HUES6 (cell line): Measurements from ENCODE around the gene TCAP.
A peak's percentile ranks its signal among the peaks of the same experiment; 100 is the strongest.

Experiments
- H3K27ac ChIP-seq: 2 replicates; pipeline ENCODE4 v1.7.0; 2013; ENCODE audit warnings: low read depth, mild to moderate bottlenecking, low read length, inconsistent platforms
- H3K27me3 ChIP-seq: 2 replicates; pipeline ENCODE4 v1.6.1; 2013; ENCODE audit warnings: low read length; ENCODE audit not compliant: control insufficient read depth, insufficient read depth
- H3K36me3 ChIP-seq: 2 replicates; pipeline ENCODE4 v1.6.1; 2013; ENCODE audit warnings: low read length; ENCODE audit not compliant: control insufficient read depth, insufficient read depth
- H3K4me1 ChIP-seq: 2 replicates; pipeline ENCODE4 v1.6.1; 2013; ENCODE audit warnings: low read length; ENCODE audit not compliant: control insufficient read depth, insufficient read depth
- H3K4me3 ChIP-seq: 2 replicates; pipeline ENCODE4 v1.5.1; 2013; ENCODE audit warnings: low read depth, low read length
- H3K9ac ChIP-seq: one replicate; pipeline ENCODE4 v1.6.1; 2013; ENCODE audit warnings: mild to moderate bottlenecking, low read length
- H3K9me3 ChIP-seq: 2 replicates; pipeline ENCODE4 v1.6.1; 2013; ENCODE audit warnings: low read depth, low read length; ENCODE audit not compliant: control insufficient read depth, insufficient read depth

TCAP gene

GRCh38 chr17:39632153-39632941, 32.8 kb upstream of the TCAP start:
- no peak overlapping the region for H3K4me3 ChIP-seq
- H3K36me3 ChIP-seq: no peaks in the 10 kb centered on the region
- H3K9ac ChIP-seq: no peak overlapping the region
- H3K4me1 ChIP-seq: peaks cover 71% of the 10 kb centered on the region
- H3K27me3 ChIP-seq: peaks cover 21% of the 10 kb centered on the region
- H3K27ac ChIP-seq: no peak overlapping the region
- H3K9me3 ChIP-seq: no peaks in the 10 kb centered on the region

- Histone ChIP-seq H3K36me3 (no peaks in the 10 kb centered on the region), H3K4me3 (no peak overlapping the region), H3K27me3 (peaks cover 8% of the 10 kb centered on the region; the same call in 1 of the 2 replicates), H3K9ac (no peak overlapping the region), H3K27ac (no peak overlapping the region), H3K9me3 (no peaks in the 10 kb centered on the region), H3K4me1 (peaks cover 69% of the 10 kb centered on the region)
Observed at GRCh38 chr17:39633570-39634183, 31.5 kb upstream of the TCAP start.

- H3K27ac ChIP-seq: no peak overlapping the region
- no peaks in the 10 kb centered on the region for H3K9me3 ChIP-seq
- H3K9ac ChIP-seq: no peak overlapping the region
- H3K4me1 ChIP-seq: peaks cover 66% of the 10 kb centered on the region
- no peaks in the 10 kb centered on the region for H3K36me3 ChIP-seq
- H3K4me3 ChIP-seq: no peak overlapping the region
- no peaks in the 10 kb centered on the region for H3K27me3 ChIP-seq
Observed at GRCh38 chr17:39634384-39634871, 30.7 kb upstream of the TCAP start.

GRCh38 chr17:39635614-39636176, 29.5 kb upstream of the TCAP start:
- Histone ChIP-seq H3K9me3 (no peaks in the 10 kb centered on the region), H3K27ac (no peak overlapping the region), H3K4me3 (no peak overlapping the region), H3K4me1 (peaks cover 61% of the 10 kb centered on the region), H3K9ac (no peak overlapping the region), H3K27me3 (no peaks in the 10 kb centered on the region), H3K36me3 (no peaks in the 10 kb centered on the region)

- Histone ChIP-seq H3K4me3 (peak overlapping the region; percentile 93), H3K27me3 (no peaks in the 10 kb centered on the region), H3K9ac (no peak overlapping the region), H3K4me1 (peaks cover 54% of the 10 kb centered on the region), H3K27ac (peak overlapping the region; percentile 70; the same call in 1 of the 2 replicates), H3K9me3 (no peaks in the 10 kb centered on the region), H3K36me3 (no peaks in the 10 kb centered on the region)
Observed at GRCh38 chr17:39636587-39636926, 28.6 kb upstream of the TCAP start.

- no peaks in the 10 kb centered on the region for H3K9me3 ChIP-seq
- H3K4me3 ChIP-seq: peak within 1 kb of the TSS; percentile 93
- peak within 1 kb of the TSS; percentile 70; the same call in 1 of the 2 replicates for H3K27ac ChIP-seq
- H3K36me3 ChIP-seq: no peaks in the 10 kb centered on the region
- H3K27me3 ChIP-seq: no peaks in the 10 kb centered on the region
- peaks cover 48% of the 10 kb centered on the region for H3K4me1 ChIP-seq
- peak within 1 kb of the TSS; percentile 92 for H3K9ac ChIP-seq
Observed at GRCh38 chr17:39636927-39637736, 28.0 kb upstream of the TCAP start, which contains the start of gene STARD3. Gene STARD3 (plus strand): TSS chr17:39637144. CDS start chr17:39653532, 16,388 bp downstream.

- Histone ChIP-seq H3K9ac (no peak overlapping the region), H3K36me3 (no peaks in the 10 kb centered on the region), H3K9me3 (no peaks in the 10 kb centered on the region), H3K27ac (no peak overlapping the region), H3K4me1 (peaks cover 48% of the 10 kb centered on the region), H3K27me3 (no peaks in the 10 kb centered on the region), H3K4me3 (peak overlapping the region; percentile 93; the same call in 1 of the 2 replicates)
Observed at GRCh38 chr17:39638317-39638716, 26.8 kb upstream of the TCAP start.

- Histone ChIP-seq H3K4me1 (peaks cover 55% of the 10 kb centered on the region), H3K36me3 (no peaks in the 10 kb centered on the region), H3K9me3 (no peaks in the 10 kb centered on the region), H3K4me3 (no peak overlapping the region), H3K9ac (no peak overlapping the region), H3K27me3 (no peaks in the 10 kb centered on the region), H3K27ac (no peak overlapping the region)
Observed at GRCh38 chr17:39639043-39639442, 26.1 kb upstream of the TCAP start.

GRCh38 chr17:39639566-39640458, 25.3 kb upstream of the TCAP start:
- 0 out of 2 replicates have a peak overlapping the region, but pooled peaks have one; percentile 18 for H3K27ac ChIP-seq
- H3K9ac ChIP-seq: no peak overlapping the region
- no peaks in the 10 kb centered on the region for H3K36me3 ChIP-seq
- H3K4me1 ChIP-seq: peaks cover 56% of the 10 kb centered on the region
- no peaks in the 10 kb centered on the region for H3K9me3 ChIP-seq
- H3K27me3 ChIP-seq: no peaks in the 10 kb centered on the region
- H3K4me3 ChIP-seq: no peak overlapping the region

GRCh38 chr17:39640591-39641031, 24.5 kb upstream of the TCAP start:
- Histone ChIP-seq H3K4me1 (peaks cover 58% of the 10 kb centered on the region), H3K4me3 (no peak overlapping the region), H3K9me3 (no peaks in the 10 kb centered on the region), H3K9ac (no peak overlapping the region), H3K27me3 (no peaks in the 10 kb centered on the region), H3K36me3 (no peaks in the 10 kb centered on the region), H3K27ac (no peak overlapping the region)
